Hepatic stellate cell (primary cell): ENCODE data around the gene SERTM1.

Experiments used
- DNase-seq: peaks from one replicate; pipeline ENCODE4 v3.0.0; 2011; ENCODE audit warnings: low spot score

The SERTM1 gene

DNA sequence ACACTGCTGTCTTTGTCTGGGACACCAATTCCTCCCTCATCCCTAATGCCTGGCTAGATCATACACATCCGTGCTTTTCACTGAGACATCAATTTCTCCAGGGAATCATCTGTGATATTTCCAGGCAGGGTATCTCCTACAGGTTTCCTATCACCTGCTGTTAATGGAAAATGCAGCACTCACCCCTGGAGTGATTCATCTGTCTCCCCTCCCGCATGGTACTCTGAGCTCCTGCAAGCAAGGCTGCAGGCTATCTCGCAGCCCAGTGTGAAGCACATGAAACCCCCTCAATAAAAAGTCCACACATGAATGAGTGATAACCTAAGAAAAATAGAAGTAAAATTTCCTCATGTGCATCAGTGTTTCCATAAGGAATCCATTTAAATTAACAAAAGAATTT lies 38.5 kb downstream of the SERTM1 start:
- no peak for DNase-seq

DNA sequence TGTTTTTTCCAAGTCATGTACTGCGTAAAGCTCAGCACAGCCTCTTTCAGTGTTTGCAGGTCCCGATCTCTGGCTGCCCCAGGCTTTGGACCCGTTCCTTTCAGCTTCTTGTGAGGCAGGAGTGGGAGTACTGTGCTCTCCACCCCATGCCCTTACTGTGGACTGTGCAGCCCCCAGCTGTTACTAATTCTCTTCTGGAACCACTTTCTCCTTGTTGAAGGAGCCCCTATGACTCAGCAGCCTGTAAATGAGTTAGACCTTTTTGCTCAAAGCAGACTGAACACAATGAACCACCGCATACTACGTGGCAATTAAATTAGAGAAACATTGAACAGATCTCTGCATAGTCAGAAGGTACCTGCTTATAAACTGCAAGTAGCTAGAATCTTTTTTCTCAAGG lies 39.0 kb downstream of the SERTM1 start:
- DNase-seq = no peak

DNA sequence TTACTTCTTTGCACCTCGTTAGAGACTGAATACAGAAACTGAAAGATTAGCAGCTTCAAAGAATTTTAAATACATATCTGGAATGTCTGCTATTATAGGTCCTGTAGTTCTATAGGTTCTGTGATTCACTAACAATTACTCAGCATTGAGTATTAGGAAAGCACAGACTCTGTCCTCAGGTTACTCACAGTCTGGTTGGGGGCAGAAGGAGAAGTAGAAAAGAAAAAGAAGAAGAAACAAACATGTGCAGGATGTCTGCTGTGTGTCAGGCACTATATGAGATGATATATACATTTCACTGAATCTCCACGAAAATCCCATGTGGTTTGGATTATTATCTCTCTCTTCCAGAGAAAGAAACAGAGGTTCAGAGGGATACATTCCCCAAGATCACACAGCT lies 40.1 kb downstream of the SERTM1 start:
- DNase-seq = no peak

DNA sequence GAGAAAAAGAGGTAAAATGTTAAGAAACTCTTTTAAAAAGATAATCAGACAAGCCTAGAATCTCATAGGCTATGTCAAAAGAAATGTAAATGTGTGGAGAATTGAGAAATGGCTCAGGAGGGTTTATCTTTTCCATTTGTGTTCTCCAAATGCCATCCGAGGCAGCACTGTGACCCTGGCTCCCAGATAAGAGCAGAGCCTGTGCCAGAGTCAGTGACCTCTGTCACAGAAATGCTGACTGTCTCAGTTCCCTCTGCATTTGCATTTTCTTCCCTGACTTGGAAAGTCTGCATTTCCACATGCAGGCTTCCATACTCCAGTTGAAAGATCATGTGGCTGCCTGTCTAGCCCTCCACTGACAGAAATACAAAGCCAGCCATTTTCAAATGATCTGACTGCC lies 42.0 kb downstream of the SERTM1 start:
- DNase-seq = no peak

DNA sequence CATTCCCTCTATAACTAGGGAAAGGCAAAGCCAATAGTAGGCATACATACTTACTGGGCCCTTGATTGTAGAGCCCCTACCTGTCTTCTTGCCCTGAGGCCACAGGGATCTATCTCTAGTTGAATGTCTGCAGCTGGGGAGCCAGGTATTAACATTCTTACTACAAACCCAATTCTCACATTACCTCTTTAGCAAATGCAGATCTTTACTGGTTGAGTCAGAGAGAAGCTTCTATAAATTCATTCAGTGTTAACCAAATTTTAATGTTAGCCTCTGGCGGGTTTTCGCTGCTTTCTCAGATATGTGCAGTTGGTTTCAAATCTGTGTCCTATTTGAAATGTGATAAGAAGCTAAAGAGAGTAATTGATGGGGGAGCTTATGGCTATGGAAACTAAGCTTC lies 43.2 kb downstream of the SERTM1 start:
- DNase-seq = no peak

DNA sequence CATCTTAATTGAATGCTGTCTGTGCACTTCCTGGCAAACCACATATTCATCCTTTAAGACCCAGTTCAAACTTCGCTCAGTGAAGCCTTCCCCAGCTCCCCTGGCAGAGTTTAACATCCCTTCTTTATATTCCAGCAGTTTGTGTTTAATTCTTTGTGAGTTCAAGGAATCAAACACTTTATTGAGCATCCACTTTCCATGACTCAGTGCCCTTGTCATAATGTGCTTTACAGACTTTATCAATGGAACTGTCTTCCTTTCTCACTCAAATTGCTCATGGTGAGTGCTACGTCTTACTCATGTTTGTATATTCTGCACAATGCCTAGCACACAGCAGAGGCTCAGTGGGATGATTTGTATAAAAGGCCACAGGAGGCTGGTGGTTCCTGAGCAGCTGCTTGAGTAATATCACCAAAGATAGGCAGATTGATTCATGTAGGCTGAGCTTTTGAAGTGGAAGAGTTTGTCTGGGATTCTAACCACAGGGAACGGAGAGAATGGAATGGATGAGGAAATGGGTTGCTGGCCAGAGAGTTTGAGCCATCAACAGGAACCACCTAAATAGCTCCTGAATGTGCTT lies 44.2 kb downstream of the SERTM1 start:
- no peak for DNase-seq

DNA sequence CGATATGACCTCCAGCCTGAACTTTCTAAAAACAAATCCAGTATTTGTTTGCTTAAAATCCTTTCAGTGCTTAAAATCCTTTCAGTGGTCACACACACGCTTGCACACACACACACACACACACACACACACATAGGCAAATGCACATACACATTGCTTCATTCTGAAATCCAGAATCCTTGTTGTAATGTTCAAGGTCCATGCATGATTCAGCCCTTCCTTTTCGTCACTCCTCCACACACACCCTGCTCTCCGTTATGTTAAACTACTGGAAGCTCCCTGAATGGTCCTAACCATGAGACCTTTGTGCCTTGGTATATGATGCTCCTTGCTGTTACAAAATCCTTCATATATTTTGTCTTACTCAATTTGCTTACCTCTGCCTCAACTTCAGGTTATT lies 44.9 kb downstream of the SERTM1 start:
- DNase-seq = no peak

DNA sequence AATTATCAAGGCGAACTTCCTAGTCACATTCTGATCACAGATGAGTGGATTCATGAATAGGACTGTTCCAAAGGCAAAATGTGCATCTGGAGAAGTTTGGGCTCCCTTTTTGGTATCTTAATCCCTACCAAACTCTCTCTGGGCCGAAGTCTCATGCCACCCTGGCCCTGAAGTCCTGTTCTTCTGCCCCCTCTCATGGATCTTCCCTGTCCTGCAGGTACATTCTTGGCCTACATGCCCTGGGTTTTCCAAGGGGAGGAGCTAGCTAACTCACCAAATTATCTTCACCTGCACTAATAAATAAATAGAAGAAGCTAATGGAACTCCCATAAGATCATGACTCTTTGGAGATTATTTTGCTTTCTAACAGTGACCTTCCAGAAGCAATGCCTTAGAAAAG lies 50.3 kb downstream of the SERTM1 start:
- DNase-seq = no peak

DNA sequence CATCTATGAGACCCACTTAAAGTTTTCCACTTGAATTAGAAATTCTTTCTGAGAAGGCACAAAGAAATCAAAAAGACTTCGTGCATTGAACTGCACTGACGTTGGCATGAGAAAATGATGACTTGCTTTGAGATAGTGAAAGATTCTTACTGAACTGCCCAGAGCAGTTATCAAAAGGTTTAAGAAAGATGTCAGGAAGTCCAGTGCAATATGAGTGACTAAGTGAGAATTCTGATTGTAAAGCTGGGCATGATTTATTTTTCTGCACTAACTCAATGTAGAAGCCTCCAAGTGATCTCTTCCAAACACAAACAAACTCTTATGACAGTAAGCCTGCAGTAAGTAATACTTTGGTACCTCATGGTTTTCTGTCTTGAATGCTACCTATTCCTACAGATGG lies 52.1 kb downstream of the SERTM1 start:
- DNase-seq = no peak

DNA sequence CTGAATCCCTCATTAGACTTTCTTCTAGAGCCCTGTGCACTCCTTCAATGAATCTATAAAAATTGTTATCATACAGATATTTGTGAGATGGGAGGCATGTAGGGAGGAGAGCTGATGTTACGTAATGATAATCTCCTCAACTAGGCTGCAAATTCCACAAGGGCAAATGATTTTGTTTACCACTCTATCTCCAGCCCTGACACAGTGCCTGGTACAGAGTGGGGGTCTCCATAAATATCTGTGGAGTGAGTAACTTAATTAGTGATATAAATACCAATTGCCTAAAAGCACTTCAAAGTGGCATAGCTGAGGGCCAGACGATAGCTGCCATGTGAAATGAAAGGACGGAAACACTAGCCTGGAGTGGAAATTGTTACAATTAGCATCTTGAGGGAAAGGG lies 54.2 kb downstream of the SERTM1 start:
- DNase-seq = no peak

DNA sequence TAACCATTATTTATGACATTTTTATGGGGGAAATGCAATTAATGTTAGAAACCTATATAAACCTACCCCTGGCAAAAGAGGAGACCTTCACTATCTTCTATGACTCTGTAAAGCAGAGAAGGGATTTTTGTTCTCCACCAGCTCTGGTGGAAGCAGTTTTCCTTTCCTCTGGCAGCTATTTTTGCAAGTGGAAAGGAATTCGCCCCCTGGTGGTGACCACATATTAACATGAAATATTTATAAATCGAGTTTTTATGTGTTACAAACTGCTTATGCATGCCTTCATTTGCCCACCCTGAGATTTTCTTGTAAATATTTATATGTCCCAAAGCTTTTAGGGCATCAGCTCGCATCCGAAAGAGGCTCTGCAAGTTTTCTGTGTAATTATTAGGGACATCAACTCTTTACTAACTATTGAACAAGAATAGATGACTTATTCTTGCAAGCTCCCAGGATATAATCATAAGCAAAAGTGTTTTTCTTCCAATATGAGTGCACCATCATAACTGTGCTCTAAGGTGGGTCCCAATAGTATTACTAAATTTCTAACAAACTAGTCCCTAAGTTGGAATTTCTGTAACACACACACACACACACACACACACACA lies 62.4 kb downstream of the SERTM1 start:
- peak; percentile 30 for DNase-seq

DNA sequence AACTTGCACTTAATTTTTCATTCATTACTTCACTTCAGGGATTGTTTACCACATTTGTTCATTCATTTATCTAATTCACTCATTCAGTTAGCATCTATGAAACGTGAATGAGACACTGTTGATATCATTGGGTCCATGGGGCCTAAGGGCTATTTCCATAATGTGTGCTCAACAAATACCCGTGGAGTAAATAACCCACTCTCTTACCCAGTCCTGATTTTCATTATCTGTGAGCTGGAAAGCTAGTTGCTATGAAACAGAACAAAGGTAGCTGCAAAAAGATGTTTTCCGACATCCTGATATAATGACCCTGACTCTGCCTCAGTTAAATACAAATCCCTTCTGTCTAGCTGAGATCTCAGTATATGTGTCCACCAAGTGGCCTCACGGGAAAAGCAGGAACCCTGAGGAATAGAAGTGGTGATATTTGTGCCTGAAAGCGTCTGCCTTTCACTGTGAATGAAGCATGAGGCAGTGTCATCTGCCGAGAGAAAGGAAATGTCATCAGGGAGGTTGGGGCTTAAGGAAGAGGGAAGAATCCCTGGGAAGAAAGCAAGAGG lies 63.8 kb downstream of the SERTM1 start:
- no peak for DNase-seq

DNA sequence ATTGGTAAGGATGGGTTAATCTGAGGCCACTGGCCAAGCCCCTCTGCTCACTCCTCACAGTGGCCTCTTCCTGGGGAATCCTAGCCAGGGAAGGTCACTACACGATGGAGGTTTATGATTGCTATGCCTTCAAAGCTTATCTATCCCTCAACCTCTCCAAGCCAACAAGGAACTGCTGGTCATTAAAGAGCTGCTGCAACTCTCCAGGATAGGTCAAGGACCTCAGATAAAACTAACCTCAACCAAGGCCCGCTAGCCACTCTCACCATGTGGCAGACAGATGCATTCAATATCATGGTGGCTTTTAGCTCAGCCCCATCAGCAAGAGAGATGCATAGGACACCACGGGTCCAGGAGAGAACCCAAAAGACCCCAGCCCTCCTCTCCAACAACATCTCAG lies 71.6 kb downstream of the SERTM1 start:
- no peak for DNase-seq

DNA sequence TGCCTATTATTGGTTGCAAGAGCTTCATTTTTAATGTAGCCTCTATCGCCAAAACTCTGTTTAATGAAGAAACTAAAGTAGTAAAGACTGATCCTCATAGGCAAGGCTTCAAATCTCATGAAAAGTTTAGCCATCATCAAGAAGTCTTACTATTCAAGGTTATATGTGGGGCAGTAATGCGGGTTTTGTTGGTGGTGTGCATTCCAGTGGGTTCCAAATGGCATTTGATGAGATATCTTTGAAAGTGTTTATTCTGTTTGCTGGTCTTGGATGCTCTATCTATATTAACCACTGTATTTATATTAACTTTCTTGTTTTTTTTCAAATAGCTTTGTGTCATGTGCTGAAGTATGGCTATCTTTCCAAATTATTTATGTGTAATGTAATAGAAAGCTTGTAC lies 72.2 kb downstream of the SERTM1 start:
- no peak for DNase-seq
